K562 (cell line): ENCODE results near the gene RABL6. TPM values are rescaled to one million over a fixed set of nuclear protein-coding genes. Genes with fewer than 3 reads are reported as not detected.

ENCODE experiments used
- BACH1 ChIP-seq: fragments of 200-800 bp; sonication (Bioruptor generic); IDR thresholded peaks from 2 replicates; pipeline ENCODE4 v1.6.1; 2016; ENCODE audit warnings: missing genetic modification characterization, missing compliant biosample characterization
- ELF4 ChIP-seq: fragments of 450-650 bp; formaldehyde crosslinking; IDR thresholded peaks from 2 replicates; pipeline ENCODE4 v1.4.0; 2022; ENCODE audit warnings: missing genetic modification characterization
- FOXM1 ChIP-seq, 2 experiments: fragments of 450-650 bp in 1 of 2; sonication (generic) in 1 of 2; formaldehyde crosslinking in 1 of 2; IDR thresholded peaks; 2 replicates each; pipeline versions ENCODE4 v1.6.1 to v1.9.0; 2017 to 2022; ENCODE audit warnings: low read depth in 2 of 2, mild to moderate bottlenecking in 2 of 2, missing genetic modification reagents in 1 of 2, moderate library complexity in 1 of 2
- MCM2 ChIP-seq: fragments of 450-650 bp; IDR thresholded peaks from 2 replicates; pipeline ENCODE4 v1.6.1; 2017; ENCODE audit warnings: low read depth, mild to moderate bottlenecking
- MED1 ChIP-seq: sonication (generic); formaldehyde crosslinking; IDR thresholded peaks from 2 replicates; pipeline ENCODE4 v1.8.1; 2023; ENCODE audit warnings: missing genetic modification reagents, borderline replicate concordance
- NCOR1 ChIP-seq: fragments of 450-650 bp; IDR thresholded peaks from 2 replicates; pipeline ENCODE4 v1.6.1; 2016; ENCODE audit warnings: mild to moderate bottlenecking, moderate library complexity
- NR3C1 ChIP-seq: sonication (generic); formaldehyde crosslinking; IDR thresholded peaks from 2 replicates; pipeline ENCODE4 v1.8.1; 2022; ENCODE audit warnings: missing genetic modification reagents
- POLR2AphosphoS2 ChIP-seq: IDR thresholded peaks from 2 replicates; pipeline ENCODE4 v1.6.1; 2012; ENCODE audit warnings: low read length, improper control_type of control experiment
- PURB ChIP-seq: sonication (generic); formaldehyde crosslinking; IDR thresholded peaks from 2 replicates; pipeline ENCODE4 v1.9.0; 2021; ENCODE audit warnings: low read depth, mild to moderate bottlenecking, missing genetic modification reagents
- WHSC1 ChIP-seq: IDR thresholded peaks from one replicate; pipeline ENCODE4 v1.6.1; 2012; ENCODE audit warnings: low read length, control low read depth, inconsistent platforms
- ZFPM2 ChIP-seq: fragments of 250-450 bp; sonication (Bioruptor Pico); IDR thresholded peaks from 2 replicates; pipeline ENCODE4 v1.5.1; 2022; ENCODE audit warnings: mild to moderate bottlenecking
- ZNF586 ChIP-seq: fragments of 450-650 bp; formaldehyde crosslinking; conservative IDR thresholded peaks from 2 replicates; pipeline ENCODE4 v1.4.0; 2020; ENCODE audit warnings: mild to moderate bottlenecking, moderate library complexity
- polyA plus RNA-seq, 8 experiments: library from polyadenylated mRNA; depleted of rRNA in 4 of 8; stranded (reverse) in 5 of 8; unstranded in 3 of 8; fragments of >200 nt; fragmentation: Nextera tagmentation in 2 of 8; fragmentation: Illumina TruSeq in 1 of 8; extraction: Ambion mirVana in 2 of 8; extraction: Trizol in 1 of 8; gene quantifications; 2 replicates each; pipeline versions ENCODE4 v1.2.1 to v1.2.3, GENCODE V29; 2011 to 2014; ENCODE audit warnings: inconsistent platforms in 1 of 8, missing spikeins in 1 of 8
- total RNA-seq, 7 experiments: library from RNA; depleted of rRNA in 6 of 7; stranded (reverse); fragments of >200 nt in 6 of 7; fragmentation: Illumina TruSeq in 2 of 7; extraction: Trizol in 2 of 7; gene quantifications; 2 replicates each; pipeline versions ENCODE4 v1.2.1 to v1.2.3, GENCODE V29; 2011 to 2021; ENCODE audit warnings: low replicate concordance in 1 of 7
- TF ChIP-seq, protein P1 (sequence below): fragments of 450-650 bp; IDR thresholded peaks from 2 replicates; pipeline ENCODE4 v1.6.1; 2016; ENCODE audit warnings: mild to moderate bottlenecking, moderate library complexity
- TF ChIP-seq, protein P2 (sequence below): fragments of 450-650 bp; formaldehyde crosslinking; IDR thresholded peaks from 2 replicates; pipeline ENCODE4 v1.4.0; 2020; ENCODE audit warnings: mild to moderate bottlenecking, moderate library complexity
- TF ChIP-seq, protein P3 (sequence below): fragments of 450-650 bp; conservative IDR thresholded peaks from 2 replicates; pipeline ENCODE4 v1.6.1; 2016; ENCODE audit warnings: missing genetic modification characterization, low read depth, mild to moderate bottlenecking, missing compliant biosample characterization, moderate library complexity

Gene RABL6
- total and polyA plus RNA-seq, 9 of the 15 experiments (the other 6 are each of a cell fraction or from before 2014, with no cell fraction given) = 5.6 to 181 (median 84.5) TPM

DNA sequence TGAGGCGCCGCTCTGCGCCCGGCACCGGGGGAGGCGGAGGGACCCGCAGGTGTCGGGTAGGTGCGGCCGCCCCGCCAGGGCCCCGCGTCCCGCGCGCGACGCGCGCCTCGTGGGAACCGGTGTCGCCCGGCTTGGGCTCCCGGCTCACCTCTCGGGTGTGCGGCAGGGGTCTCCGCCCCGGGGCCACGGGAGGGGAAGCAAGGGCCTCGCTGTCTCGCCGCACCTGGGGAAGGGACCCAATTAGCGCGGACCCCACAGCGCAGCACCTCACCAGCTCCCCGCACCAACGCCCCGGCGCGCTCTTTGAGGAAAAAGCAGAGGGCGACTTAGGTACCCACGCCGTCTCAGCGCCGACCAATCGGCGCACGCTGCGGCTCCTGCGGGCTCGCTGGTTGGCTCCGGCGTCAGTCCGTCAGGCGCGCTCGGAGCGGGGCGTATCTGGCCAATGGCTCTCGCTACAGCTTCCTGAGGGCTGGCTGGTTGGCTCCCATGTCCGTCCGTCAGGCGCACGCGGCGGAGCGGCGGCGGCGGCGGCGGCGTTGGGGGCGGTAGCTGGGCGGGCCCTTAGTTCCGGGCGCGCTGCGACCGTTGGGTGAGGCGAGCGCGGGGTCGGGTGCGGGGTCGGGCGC is 78.3 kb downstream of the RABL6 start, which contains the start of gene TRAF2 (continued):
- TF ChIP-seq, protein P1, sequence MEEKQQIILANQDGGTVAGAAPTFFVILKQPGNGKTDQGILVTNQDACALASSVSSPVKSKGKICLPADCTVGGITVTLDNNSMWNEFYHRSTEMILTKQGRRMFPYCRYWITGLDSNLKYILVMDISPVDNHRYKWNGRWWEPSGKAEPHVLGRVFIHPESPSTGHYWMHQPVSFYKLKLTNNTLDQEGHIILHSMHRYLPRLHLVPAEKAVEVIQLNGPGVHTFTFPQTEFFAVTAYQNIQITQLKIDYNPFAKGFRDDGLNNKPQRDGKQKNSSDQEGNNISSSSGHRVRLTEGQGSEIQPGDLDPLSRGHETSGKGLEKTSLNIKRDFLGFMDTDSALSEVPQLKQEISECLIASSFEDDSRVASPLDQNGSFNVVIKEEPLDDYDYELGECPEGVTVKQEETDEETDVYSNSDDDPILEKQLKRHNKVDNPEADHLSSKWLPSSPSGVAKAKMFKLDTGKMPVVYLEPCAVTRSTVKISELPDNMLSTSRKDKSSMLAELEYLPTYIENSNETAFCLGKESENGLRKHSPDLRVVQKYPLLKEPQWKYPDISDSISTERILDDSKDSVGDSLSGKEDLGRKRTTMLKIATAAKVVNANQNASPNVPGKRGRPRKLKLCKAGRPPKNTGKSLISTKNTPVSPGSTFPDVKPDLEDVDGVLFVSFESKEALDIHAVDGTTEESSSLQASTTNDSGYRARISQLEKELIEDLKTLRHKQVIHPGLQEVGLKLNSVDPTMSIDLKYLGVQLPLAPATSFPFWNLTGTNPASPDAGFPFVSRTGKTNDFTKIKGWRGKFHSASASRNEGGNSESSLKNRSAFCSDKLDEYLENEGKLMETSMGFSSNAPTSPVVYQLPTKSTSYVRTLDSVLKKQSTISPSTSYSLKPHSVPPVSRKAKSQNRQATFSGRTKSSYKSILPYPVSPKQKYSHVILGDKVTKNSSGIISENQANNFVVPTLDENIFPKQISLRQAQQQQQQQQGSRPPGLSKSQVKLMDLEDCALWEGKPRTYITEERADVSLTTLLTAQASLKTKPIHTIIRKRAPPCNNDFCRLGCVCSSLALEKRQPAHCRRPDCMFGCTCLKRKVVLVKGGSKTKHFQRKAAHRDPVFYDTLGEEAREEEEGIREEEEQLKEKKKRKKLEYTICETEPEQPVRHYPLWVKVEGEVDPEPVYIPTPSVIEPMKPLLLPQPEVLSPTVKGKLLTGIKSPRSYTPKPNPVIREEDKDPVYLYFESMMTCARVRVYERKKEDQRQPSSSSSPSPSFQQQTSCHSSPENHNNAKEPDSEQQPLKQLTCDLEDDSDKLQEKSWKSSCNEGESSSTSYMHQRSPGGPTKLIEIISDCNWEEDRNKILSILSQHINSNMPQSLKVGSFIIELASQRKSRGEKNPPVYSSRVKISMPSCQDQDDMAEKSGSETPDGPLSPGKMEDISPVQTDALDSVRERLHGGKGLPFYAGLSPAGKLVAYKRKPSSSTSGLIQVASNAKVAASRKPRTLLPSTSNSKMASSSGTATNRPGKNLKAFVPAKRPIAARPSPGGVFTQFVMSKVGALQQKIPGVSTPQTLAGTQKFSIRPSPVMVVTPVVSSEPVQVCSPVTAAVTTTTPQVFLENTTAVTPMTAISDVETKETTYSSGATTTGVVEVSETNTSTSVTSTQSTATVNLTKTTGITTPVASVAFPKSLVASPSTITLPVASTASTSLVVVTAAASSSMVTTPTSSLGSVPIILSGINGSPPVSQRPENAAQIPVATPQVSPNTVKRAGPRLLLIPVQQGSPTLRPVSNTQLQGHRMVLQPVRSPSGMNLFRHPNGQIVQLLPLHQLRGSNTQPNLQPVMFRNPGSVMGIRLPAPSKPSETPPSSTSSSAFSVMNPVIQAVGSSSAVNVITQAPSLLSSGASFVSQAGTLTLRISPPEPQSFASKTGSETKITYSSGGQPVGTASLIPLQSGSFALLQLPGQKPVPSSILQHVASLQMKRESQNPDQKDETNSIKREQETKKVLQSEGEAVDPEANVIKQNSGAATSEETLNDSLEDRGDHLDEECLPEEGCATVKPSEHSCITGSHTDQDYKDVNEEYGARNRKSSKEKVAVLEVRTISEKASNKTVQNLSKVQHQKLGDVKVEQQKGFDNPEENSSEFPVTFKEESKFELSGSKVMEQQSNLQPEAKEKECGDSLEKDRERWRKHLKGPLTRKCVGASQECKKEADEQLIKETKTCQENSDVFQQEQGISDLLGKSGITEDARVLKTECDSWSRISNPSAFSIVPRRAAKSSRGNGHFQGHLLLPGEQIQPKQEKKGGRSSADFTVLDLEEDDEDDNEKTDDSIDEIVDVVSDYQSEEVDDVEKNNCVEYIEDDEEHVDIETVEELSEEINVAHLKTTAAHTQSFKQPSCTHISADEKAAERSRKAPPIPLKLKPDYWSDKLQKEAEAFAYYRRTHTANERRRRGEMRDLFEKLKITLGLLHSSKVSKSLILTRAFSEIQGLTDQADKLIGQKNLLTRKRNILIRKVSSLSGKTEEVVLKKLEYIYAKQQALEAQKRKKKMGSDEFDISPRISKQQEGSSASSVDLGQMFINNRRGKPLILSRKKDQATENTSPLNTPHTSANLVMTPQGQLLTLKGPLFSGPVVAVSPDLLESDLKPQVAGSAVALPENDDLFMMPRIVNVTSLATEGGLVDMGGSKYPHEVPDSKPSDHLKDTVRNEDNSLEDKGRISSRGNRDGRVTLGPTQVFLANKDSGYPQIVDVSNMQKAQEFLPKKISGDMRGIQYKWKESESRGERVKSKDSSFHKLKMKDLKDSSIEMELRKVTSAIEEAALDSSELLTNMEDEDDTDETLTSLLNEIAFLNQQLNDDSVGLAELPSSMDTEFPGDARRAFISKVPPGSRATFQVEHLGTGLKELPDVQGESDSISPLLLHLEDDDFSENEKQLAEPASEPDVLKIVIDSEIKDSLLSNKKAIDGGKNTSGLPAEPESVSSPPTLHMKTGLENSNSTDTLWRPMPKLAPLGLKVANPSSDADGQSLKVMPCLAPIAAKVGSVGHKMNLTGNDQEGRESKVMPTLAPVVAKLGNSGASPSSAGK = 0 out of 2 replicates have a peak, but pooled peaks have one; percentile 48
- TF ChIP-seq, protein P2, sequence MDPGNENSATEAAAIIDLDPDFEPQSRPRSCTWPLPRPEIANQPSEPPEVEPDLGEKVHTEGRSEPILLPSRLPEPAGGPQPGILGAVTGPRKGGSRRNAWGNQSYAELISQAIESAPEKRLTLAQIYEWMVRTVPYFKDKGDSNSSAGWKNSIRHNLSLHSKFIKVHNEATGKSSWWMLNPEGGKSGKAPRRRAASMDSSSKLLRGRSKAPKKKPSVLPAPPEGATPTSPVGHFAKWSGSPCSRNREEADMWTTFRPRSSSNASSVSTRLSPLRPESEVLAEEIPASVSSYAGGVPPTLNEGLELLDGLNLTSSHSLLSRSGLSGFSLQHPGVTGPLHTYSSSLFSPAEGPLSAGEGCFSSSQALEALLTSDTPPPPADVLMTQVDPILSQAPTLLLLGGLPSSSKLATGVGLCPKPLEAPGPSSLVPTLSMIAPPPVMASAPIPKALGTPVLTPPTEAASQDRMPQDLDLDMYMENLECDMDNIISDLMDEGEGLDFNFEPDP (CRISPR knock-in tag) = 0 out of 2 replicates have a peak, but pooled peaks have one; percentile 40
- TF ChIP-seq FOXM1 (IDR thresholded peaks at IDR 0.05; ENCODE audit: low read depth) = no peak
- no peak for TF ChIP-seq FOXM1 (CRISPR knock-in tag; IDR thresholded peaks at IDR 0.05; ENCODE audit: low read depth)
- no peak for TF ChIP-seq BACH1
- no peak for TF ChIP-seq NR3C1 (CRISPR knock-in tag)
- TF ChIP-seq, protein P3, sequence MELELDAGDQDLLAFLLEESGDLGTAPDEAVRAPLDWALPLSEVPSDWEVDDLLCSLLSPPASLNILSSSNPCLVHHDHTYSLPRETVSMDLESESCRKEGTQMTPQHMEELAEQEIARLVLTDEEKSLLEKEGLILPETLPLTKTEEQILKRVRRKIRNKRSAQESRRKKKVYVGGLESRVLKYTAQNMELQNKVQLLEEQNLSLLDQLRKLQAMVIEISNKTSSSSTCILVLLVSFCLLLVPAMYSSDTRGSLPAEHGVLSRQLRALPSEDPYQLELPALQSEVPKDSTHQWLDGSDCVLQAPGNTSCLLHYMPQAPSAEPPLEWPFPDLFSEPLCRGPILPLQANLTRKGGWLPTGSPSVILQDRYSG (tag) = no peak
- no peak for TF ChIP-seq NCOR1
- no peak for TF ChIP-seq ELF4 (CRISPR knock-in tag)
- peak; percentile 54; the same call in 1 of the 2 replicates for TF ChIP-seq ZFPM2 (CRISPR knock-in tag)
- TF ChIP-seq PURB (CRISPR knock-in tag) = no peak
- TF ChIP-seq WHSC1 = no peak
- TF ChIP-seq MCM2 = no peak
- TF ChIP-seq ZNF586 (CRISPR knock-in tag) = no peak
- TF ChIP-seq MED1 (CRISPR knock-in tag) = no peak
- TF ChIP-seq POLR2AphosphoS2 = no peak
